ENCODE results near the gene RTN4R. TPM values are rescaled to one million over a fixed set of nuclear protein-coding genes. Genes with fewer than 3 reads are reported as not detected.

Gene RTN4R
- total and polyA plus RNA-seq, 2 donors from 2014 or later = 1.2 to 2.5 TPM

- intact Hi-C loops (cut with DNase I) = no loop called here
- TF ChIP-seq, protein P1, sequence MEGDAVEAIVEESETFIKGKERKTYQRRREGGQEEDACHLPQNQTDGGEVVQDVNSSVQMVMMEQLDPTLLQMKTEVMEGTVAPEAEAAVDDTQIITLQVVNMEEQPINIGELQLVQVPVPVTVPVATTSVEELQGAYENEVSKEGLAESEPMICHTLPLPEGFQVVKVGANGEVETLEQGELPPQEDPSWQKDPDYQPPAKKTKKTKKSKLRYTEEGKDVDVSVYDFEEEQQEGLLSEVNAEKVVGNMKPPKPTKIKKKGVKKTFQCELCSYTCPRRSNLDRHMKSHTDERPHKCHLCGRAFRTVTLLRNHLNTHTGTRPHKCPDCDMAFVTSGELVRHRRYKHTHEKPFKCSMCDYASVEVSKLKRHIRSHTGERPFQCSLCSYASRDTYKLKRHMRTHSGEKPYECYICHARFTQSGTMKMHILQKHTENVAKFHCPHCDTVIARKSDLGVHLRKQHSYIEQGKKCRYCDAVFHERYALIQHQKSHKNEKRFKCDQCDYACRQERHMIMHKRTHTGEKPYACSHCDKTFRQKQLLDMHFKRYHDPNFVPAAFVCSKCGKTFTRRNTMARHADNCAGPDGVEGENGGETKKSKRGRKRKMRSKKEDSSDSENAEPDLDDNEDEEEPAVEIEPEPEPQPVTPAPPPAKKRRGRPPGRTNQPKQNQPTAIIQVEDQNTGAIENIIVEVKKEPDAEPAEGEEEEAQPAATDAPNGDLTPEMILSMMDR (IDR thresholded peaks at IDR 0.05; ENCODE audit: borderline replicate concordance, extremely low read depth, insufficient read depth) = no peak
- H3K9ac ChIP-seq (ENCODE audit: low read length in 3 of 3) = no peak overlapping the region
- no peak overlapping the region for H3K27ac ChIP-seq (ENCODE audit: low read depth in 2 of 2, low read length in 2 of 2)
- no peaks in the 10 kb centered on the region for H3K36me3 ChIP-seq (ENCODE audit: control insufficient read depth in 2 of 3, insufficient read depth in 3 of 3, low read length in 3 of 3)
- peak in 3 of 5 donors; percentile 37 to 50 (median 49) for DNase-seq
- H3K4me1 ChIP-seq (ENCODE audit: control insufficient read depth in 2 of 3, insufficient read depth in 2 of 3, low read depth in 1 of 3, low read length in 3 of 3) = peaks cover 0 to 2% (median 0%) of the 10 kb centered on the region in 3 donors
- H3K4me3 ChIP-seq (ENCODE audit: low read length in 3 of 3) = no peak overlapping the region
- FAIRE-seq = no peak
- no peaks in the 10 kb centered on the region for H3K9me3 ChIP-seq (ENCODE audit: control insufficient read depth in 2 of 3, insufficient read depth in 1 of 3, low read length in 3 of 3)
- H3K27me3 ChIP-seq (ENCODE audit: control insufficient read depth, insufficient read depth, low read length) = no peaks in the 10 kb centered on the region
Observed at GRCh38 chr22:20213833-20214708, 54.0 kb downstream of the RTN4R start.

DNA sequence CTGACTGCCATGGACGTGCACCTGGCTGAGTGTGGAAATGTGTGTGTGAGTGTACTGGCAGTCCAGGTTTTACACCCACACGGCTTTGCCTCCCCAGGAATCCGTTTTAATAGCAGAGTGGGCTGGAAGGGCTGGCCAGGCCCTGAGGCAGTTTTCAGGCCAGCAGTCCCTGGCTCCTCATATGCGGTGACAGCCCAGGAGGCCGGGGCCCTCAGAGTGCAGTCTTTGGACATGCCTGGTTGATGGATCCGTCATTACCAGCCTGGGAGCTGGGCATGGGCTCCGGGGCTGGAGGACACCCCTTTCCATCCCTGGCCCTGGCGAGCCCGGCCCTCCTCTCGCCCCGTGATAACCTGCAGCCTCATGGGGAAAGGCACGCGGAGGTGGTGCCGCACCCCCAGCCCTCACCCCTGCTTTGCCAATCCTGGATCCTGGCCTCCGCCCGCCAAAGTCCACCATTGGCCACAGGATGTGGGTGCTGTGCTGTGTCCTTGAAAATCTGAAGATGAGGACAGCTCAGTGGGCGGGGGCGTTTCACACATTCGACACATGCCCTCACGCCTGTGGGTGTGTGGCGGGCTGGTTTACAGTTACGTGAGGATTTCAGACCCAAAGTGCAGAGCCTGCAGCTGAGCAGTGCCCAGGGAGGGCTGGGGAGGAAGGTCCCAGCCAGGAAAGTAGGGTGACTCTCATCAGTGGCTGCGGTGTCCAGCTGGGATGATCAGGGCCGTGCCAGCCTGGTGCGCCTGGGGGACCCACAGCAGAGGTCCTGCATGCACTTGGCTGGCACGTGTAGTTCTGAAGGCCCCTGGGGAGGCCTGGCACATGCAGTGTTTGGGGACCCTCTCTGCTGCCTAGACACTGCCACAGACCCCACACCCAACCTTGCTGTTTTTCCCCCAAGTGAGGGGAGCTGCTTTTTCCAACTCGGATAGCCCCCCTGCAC is 55.1 kb downstream of the RTN4R start:
- intact Hi-C loops (cut with DNase I) = no loop called here
- Histone ChIP-seq H3K27ac (ENCODE audit: low read depth in 2 of 2, low read length in 2 of 2) (no peak overlapping the region), H3K9ac (ENCODE audit: low read length in 3 of 3) (no peak overlapping the region), H3K4me3 (ENCODE audit: low read length in 3 of 3) (no peak overlapping the region), H3K27me3 (ENCODE audit: control insufficient read depth, insufficient read depth, low read length) (no peaks in the 10 kb centered on the region), H3K36me3 (ENCODE audit: control insufficient read depth in 2 of 3, insufficient read depth in 3 of 3, low read length in 3 of 3) (no peaks in the 10 kb centered on the region), H3K4me1 (ENCODE audit: control insufficient read depth in 2 of 3, insufficient read depth in 2 of 3, low read depth in 1 of 3, low read length in 3 of 3) (peaks cover 0 to 2% (median 0%) of the 10 kb centered on the region in 3 donors), H3K9me3 (ENCODE audit: control insufficient read depth in 2 of 3, insufficient read depth in 1 of 3, low read length in 3 of 3) (no peaks in the 10 kb centered on the region)
- DNase-seq (no peak), FAIRE-seq (no peak)
- TF ChIP-seq, protein P1 (IDR thresholded peaks at IDR 0.05; ENCODE audit: borderline replicate concordance, extremely low read depth, insufficient read depth) = no peak

- FAIRE-seq = no peak
- TF ChIP-seq, protein P1 (IDR thresholded peaks at IDR 0.05; ENCODE audit: borderline replicate concordance, extremely low read depth, insufficient read depth) = no peak
- Histone ChIP-seq H3K4me3 (ENCODE audit: low read length in 3 of 3) (no peak overlapping the region), H3K9ac (ENCODE audit: low read length in 3 of 3) (no peak overlapping the region), H3K27ac (ENCODE audit: low read depth in 2 of 2, low read length in 2 of 2) (no peak overlapping the region), H3K27me3 (ENCODE audit: control insufficient read depth, insufficient read depth, low read length) (no peaks in the 10 kb centered on the region), H3K4me1 (ENCODE audit: control insufficient read depth in 2 of 3, insufficient read depth in 2 of 3, low read depth in 1 of 3, low read length in 3 of 3) (peaks cover 0 to 2% (median 0%) of the 10 kb centered on the region in 3 donors), H3K9me3 (ENCODE audit: control insufficient read depth in 2 of 3, insufficient read depth in 1 of 3, low read length in 3 of 3) (no peaks in the 10 kb centered on the region), H3K36me3 (ENCODE audit: control insufficient read depth in 2 of 3, insufficient read depth in 3 of 3, low read length in 3 of 3) (no peaks in the 10 kb centered on the region)
- intact Hi-C loops (cut with DNase I) = no loop called here
- DNase-seq = peak in 2 of 5 donors; percentile 43 to 87
Observed at GRCh38 chr22:20211997-20212753, 55.9 kb downstream of the RTN4R start.
